GM04504 (cell line): ENCODE data around the gene CLEC16A.

Experiments used
- DNase-seq: peaks from one replicate; pipeline ENCODE4 v3.0.0-alpha.2; 2012; ENCODE audit warnings: low read depth

The CLEC16A gene

DNA sequence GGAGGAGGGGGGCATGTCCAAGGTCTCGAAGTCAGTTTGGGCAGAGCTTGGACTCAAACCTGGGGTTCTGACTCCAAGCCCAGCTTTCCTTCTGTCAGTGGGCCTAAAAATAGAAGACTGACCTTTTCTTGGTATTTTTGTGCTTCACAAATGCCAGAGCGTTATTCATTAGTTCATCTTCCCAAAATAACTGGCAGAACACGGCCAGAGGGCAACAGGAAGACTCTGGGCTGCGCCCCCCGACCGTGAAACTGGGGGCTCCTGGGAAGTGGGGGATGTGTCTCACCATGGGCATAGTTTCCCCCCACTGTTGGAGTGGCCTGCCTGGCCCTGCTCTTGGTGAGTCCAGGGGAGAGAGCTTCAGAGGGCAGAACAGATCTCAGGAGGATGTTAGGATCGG lies 217.6 kb downstream of the CLEC16A start:
- DNase-seq, result no peak

DNA sequence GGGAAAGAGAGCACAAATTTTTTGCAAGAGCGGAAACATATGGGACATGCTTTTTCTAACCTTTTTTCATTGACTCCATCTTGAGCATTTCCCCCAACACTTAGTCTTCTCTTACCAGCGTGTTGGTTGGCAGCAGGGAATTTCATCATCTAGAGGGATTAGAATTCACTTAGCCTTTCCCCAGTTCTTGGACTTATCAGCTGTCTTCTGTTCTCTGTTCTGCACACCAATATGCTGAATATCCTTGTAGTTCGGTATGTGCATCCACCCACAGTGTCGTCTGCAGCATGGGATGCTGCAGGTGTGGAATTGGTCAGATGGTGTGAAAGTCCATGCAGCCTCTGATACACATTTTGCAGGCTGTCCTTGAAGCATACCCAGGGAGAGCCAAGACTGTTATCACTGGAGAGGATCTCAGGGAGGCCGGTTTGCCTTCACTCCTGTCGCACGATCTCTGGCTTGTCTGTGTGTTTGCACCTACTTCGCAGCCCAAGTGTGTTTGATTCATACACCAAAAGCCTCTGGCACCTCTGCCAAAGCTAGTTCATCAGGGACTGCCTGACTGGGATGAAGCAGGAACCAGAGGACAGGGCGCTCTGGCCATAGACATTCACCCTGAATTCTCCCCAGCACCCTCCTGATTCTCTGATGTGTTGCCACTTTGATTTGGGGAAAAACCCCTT lies 218.4 kb downstream of the CLEC16A start:
- no peak for DNase-seq

DNA sequence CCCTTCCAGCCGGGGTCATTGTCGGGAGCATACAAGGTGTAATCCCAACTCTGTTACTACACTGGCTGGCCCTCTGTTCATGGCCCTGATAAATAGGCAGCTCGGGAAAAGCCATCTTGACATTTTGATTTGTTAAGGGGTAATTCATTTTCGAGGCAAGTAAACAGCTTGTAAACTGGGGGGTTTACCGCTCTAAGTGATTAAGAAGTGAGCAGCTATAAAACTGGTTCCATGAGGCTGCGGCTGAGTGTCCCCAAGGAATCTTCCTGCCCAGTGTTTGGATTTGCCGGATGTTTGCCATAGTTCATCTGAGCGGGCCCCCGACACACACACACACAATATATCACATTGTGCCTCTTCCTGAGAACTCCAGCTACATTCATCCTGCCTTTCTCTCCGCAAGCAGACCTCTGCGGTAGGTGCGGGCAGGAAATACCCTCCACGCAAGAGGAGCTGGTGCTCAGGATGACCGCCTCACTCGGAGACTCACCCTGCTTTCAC lies 219.4 kb downstream of the CLEC16A start:
- no peak for DNase-seq

DNA sequence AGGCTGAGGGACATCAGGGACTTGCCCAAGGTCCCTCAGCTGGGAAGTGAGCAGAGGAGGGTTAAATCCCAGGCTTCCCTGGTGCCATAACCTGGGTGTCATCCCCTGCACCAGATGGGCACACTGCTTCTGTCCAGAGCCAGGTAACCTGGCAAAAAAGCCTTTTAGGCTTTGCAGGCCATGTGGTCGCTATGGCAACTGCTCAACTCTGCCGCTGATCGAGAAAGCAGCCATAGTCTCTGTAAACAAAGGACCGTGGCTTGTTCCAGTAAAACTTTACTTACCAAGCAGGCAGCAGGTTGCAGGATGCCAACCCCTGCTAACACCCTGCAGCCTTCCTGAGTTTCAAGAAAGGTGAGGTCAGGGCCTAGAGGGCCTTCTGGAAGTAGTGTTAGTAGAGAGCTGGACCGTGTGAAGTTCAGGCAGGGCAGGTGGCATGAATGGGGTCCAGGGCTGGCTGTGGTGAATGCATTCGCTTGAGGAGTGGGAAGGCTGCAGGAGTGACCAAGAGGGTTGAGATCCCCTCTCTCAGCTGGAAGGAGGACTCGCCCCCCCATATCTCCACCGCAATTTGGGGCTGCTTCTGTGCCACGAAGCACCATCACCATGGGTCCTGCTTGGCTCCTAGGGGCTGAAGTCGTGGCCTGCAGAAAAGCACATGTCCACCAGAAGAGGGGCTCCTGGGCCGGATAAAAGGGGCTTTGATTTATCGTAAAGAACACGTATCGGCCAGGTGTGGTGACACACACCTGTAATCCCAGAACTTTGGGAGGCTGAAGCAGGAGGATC lies 220.3 kb downstream of the CLEC16A start:
- DNase-seq, result no peak

DNA sequence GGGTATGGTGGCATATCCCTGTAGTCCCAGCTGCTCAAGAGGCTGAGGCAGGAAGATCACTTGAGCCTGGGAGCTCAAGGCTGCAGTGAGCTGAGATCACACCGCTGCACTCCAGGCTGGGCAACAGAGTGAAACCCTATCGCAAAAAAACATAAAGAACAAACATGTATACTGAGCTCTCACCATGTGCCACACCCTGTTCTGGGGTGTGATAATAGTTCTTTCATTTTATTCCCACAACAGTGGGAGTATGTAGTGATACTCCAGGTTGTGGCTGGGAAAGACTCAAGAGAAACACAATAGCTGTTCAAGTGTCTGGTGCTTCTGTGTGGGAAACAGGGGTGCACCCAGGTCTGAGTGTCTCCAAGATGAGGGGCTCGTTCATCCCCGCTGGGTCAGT lies 221.0 kb downstream of the CLEC16A start:
- no peak for DNase-seq

DNA sequence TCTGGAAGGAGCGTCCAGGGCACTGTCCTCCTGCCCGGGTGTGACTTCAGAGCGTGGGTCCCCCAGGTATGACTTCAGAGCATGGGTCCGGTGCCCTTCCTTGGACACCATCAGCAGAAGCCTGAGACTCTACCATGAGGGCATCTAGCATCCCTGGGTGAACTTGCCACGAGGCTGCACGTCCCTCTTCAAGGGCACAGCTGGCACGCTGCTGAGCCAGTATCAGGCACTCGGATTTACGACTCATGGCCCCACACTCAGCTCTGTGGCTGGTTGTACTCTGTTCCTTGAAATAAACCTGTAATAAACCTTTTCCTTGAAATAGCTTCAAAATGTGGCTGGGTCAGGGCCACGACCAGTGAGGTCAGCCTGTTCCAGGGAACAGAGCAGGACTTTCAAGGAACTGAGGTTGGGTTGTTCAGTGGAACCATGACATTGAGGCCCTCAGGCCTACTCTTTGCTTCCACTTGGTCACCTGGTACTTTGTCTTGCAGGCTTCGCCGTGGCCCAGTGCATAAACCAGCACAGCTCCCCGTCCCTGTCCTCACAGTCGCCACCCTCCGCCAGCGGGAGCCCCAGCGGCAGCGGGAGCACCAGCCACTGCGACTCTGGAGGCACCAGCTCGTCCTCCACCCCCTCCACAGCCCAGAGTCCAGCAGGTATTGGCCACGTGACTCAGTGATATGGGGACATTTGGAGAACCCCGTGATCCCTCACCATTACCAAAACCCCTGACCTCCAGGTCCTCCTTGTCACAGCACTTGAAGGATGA lies 221.7 kb downstream of the CLEC16A start:
- no peak for DNase-seq

DNA sequence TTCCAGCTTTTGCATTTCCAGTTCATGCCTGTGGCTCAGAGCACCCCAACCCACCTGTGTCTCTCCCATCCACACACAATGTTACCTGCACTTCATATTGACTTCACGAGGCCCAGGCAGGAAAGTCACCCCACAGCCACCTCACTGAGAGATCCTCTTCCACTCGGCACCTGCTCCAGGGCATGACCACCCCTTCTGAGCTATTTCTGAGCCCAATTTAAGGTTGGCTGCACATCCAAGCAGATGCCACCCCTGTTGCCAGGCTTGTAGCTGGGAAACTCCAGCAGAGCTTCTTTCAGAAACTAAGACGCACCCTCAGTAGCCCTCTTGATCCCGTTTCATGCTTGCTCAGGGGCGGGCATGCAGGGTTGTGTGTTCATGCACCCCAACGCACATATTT lies 223.2 kb downstream of the CLEC16A start:
- no peak for DNase-seq

DNA sequence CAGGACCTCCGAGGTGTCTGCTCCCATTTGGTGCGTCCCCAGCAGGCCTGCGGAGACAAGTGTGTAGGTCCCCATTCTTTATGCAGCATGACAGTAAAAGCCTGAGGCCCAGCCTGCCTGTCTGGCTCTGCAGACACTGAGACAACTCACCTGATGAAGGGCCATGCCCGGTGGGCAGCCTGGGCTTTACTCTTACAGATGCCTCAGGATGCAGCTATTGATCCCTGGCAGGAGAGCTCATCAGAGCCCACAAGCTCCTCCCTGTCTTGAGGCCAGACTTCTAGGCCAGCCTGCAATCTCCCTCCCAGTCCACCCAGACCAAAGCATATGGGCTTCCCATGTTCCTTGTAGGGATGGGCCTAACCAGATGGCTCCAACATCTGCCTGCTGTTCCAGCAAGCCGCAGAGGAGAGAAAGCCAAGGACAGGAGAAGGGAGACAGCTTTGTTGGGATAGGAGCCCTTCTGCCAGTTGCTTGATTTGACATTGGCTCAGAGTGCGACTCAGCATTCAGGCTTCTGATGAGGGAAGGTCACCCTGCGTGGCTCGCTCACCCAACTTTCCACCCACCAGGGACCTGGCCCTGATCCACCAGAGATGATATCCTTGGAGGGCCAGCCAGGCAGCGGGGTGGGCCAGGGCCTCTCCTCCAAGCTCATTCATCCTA lies 224.2 kb downstream of the CLEC16A start:
- no peak for DNase-seq

DNA sequence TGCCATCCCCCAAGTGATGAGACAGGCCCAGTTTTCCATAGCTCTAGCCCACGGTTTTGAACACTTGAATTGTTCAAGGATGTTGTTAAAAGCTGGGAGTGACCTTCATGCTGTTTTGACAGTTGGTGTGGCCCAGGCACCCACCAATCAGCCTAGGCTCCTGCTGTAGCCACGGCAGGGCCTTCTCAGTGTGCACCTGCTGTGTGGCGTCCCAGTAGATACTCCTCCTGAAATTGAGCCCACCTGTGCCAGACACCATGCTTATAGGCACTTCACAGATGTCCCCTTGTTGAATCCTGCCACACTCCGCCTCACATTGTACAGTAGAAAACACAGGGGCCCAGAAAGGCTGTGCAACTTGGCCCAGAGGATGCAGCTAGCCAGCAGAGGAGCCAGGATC lies 225.3 kb downstream of the CLEC16A start:
- no peak for DNase-seq

DNA sequence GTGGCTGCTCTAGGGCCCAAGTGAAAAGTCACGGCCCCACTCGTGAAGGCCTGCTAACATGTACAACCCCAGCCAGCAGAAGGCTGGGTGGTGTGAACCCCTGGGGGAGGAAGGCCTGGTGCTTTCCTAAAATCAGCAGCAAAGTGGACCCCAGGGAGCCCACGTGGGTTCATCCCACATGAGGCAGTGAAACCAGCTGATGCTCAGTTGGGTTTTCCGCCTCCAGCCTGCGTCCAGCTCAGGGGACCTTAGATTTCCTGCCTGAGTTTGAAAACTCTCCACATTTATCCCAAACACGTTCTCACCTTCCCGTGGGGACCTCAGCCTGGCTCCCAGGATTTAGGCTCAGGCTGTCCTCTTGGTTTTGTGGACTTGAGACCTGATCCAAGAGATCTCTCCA lies 225.8 kb downstream of the CLEC16A start:
- DNase-seq, result no peak

DNA sequence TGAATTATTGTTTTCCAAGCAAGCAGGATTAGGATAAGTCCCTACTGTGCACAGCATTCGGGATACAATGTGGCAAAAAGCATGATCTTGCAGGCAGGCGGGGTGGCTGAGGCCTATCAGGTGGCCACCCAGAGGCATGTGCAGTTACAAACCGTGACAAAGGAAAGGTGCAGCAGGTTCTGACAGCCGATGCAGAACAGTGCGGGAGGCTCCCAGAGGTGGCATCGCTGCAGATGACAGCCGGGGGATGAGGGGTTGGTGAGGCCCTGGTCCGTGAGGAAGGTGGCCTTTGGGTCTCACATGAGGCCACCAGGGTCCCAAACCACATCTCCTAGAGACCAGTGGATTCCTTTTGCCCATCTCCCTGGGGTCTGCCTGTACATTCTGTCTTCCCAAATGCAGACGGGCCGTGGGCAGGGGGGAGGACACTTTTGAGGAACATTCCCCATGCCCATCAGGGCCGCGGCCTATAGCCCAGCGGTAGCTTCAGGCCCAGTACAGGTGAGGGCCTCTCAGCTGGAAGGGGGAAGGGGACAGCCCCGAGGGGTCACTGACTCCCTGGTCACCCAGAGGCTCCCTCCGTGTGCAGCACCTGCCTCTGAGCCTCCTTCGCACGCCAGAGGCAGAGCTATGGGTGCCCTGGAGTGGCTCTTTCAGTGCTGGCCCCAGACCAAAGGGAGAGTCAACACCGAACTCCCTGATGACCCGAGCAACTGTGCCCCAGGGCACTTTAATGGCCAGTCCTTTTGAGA lies 226.5 kb downstream of the CLEC16A start:
- no peak for DNase-seq

DNA sequence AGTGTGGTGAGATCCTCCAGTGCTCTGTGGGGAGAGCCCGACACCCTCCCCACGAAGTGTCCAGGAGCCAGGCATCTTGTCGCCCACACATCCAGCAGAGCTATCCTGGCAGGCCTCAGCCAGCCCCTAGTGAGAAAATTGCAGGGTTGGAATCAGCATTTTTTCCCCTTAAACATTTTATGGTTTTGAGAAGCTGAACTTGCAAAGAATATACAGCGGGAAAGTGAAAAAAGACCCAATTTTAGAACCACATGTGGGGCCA lies 227.0 kb downstream of the CLEC16A start:
- no peak for DNase-seq

DNA sequence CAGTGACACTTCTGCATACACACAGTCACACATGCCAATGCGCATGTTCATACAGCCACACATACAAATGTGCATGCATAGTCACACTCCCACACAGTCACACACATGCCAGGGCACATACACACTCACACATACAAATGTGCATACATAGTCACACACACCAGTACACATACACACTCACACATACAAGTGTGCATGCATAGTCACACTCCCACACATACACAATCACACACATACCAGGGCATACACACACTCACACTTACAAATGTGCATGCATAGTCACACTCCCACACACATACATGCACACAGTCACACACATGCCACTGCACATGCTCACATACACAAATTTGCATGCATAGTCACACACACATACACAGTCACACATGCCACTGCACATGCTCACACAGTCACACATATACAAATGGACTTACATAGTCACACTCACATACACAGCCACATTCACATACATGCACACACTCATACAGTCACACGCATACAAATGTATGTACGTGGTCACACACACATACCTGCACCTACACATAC lies 227.5 kb downstream of the CLEC16A start:
- no peak for DNase-seq

DNA sequence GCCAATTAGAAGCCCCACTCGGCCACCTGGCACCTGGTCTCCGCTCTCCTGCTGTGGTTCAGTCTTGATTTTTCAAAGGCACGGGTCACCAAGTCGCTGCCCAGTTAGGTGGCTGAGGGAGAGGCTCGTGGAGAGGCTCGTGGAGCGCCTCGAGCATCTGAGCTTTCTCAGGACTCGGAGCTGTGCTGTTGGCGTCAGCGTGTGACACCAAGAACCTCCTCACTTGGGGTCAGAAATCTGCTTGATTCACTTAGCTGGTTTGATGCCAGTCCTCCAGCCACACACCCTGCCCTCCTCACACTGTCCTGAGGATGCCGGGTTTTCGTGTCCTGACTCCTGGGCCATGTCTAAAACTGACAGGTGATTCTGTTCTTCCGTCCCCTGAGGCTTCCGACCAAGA lies 229.1 kb downstream of the CLEC16A start:
- no peak for DNase-seq

DNA sequence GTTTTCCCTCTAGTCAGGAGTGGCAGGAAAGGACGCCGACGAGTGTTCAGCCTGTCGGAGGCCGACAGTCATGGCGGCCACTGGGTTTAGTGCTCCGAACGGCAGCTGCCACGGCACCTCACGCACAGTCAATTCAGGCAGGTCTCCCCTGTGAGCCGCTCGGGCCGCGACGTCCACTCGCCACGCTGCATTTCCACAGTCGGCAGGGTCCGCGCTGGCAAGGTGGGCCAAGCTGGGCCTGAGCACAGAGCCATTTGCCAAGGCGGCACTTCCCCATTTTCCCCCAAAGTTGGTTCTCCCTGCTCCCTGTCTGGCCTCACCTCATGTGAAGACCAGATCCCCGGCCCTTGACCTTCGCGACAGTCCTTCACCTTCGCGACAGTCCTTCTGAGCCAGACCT lies 229.8 kb downstream of the CLEC16A start:
- DNase-seq, result no peak

DNA sequence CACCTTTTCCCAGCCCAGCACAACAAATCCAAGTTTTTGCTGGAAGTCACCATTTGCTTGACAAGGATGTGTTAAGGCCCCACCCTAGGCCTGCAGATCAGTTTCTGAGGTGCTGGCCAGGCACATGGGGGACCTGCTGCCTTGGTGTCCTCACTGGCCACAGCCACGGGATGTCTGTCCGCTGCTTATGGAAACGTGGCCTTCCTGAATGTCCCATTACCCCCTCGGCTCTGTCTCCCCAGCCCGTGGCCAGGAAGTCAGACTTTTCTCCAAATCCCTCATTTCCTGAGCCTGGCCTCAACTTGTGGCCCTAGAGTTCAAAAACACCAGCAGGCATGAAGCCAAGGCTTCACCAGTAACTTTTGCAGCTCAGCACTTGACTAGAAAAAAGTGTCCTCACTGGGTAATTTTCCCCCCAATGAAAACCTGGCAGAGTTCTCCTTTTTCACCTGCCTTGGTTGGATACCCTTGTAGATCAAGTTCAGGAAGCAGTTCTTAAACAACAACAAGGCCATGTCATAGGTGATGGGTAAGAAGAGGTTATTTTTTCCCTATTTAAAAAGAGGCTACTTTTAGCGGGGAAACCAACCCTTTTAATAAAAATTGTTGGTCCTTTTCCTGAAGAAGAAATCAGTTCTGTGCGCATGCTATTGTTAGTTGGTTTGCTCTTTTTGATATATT lies 230.9 kb downstream of the CLEC16A start:
- no peak for DNase-seq

DNA sequence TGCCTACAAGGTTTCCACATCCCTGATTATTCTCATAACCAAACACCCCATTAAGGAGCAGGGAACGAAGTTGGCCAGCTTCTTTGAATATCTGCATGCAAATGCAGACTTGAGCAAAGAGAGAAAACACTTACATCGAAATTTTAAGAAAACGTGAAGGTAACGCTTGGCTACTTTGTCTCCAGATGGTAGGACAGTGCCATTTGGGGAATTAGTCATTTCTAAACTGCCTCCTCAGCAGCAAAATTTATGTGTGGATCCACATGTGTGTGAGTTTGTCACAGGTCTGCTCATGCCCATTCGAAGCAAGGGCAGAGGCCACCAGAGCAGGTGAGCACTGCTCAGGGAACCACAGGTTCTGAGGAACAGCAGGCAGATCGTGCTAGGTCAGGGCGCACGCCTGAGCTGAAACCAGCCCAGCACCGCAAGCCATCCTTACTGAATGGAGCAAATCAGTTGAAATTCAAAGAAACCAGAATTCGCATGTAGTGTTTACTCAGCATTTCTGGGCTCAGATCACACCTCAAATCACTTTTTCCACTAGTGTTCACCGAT lies 231.5 kb downstream of the CLEC16A start:
- DNase-seq, result no peak

DNA sequence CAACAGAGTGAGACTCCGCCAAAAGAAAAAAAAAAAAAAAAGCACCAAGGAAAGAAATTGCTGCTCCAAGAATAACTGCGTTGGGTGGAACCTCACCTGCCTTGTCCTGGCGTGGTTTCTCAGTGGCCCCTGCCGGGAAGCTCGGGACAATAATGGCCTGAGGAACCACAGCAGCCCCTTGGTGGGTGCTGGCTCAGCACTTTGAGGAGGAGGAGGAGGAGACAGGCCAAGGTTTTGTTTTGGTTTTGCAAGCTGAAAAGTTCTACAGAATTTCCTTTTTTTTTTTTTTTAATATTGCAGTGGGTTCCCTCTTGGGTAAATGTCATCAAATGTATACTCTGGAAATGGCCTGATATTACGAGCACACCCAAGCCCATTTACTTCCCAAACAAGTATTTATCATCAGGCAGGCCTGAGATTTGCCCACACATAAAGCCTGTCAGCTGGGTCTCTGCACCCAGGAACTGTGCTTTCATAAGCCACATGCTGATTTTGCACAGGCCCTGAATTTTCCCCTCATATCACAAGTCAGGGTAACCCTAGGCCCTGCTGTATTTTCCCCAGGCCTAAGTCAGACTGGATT lies 233.3 kb downstream of the CLEC16A start:
- no peak for DNase-seq

DNA sequence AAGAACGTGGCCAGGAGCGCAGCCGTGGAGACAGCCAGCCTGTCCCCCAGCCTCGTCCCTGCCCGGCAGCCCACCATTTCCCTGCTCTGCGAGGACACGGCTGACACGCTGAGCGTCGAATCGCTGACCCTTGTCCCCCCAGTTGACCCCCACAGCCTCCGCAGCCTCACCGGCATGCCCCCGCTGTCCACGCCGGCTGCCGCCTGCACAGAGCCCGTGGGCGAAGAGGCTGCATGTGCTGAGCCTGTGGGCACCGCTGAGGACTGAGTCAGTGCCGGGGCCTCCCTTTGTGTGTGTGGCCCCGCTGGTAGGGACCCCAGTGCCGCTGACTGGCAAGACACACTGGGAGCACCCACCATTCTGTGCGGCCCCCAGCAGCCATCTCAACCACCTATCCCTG lies 234.1 kb downstream of the CLEC16A start:
- DNase-seq, result no peak

DNA sequence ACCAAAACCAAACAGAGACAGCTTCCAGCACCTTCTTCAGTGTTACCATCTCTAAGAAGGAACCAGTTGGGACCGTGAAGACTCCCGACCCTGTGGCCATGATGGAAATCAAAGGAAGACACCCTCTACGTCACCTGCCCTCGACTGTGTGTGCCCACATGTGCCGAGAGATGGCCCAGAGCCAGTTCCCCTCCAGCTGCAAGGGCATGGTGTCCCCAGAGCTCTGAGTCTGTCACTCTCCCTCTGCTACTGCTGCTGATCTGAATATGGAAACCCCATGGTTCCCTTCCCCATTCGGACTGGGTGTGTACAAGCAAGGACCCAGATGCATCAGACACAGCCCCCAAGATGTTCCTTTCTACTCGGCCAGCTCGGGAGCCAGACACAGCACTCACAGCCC lies 235.2 kb downstream of the CLEC16A start:
- DNase-seq, result no peak
